22Rv1 (cell line): ENCODE results near the gene EFCAB12.

Experiments
- H3K27ac ChIP-seq: fragments of 450-650 bp; 2 replicates; pipeline ENCODE4 v1.5.1; 2017
- CTCF ChIP-seq: fragments of 450-650 bp; IDR thresholded peaks from 2 replicates; pipeline ENCODE4 v1.5.1; 2017; ENCODE audit warnings: mild to moderate bottlenecking
- ZFX ChIP-seq: fragments of 450-650 bp; IDR thresholded peaks from 2 replicates; pipeline ENCODE4 v1.6.1; 2017; ENCODE audit warnings: antibody characterized with exemption, borderline replicate concordance

The EFCAB12 gene

DNA sequence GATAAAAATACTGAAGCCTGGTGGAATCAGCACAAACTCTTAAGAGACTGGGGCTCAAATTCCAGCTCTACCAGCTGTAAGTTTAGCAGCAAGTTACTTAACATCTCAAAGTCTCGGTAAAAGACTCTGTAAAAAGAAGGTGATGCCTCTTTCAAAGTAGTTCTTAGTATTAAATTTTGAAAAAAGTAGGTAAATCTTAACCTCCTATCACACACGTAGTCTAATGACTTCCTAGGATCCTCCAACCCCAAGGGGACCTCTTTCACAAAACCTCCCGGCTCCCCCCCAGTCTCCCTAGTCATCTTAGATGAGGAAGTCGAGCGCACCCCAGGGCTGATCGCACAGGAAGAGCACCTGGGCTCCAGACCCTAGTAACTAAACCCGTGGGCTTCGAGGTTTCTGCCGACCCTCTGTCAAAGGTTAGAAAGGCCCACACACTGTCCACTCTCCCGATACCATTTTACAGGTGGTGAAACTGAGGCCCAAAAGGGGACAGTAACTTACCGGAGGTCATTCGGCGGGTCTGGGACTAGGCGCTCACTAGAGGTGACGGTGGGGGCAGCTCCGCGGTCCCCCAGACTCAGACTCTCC is 10.9 kb upstream of the EFCAB12 start:
- no peak for TF ChIP-seq CTCF
- TF ChIP-seq ZFX = no peak
- H3K27ac ChIP-seq = peak overlapping the region; percentile 94

- no peak for TF ChIP-seq CTCF
- TF ChIP-seq ZFX = no peak
- no peak overlapping the region for H3K27ac ChIP-seq
Observed at GRCh38 chr3:129435367-129435766, 6.9 kb upstream of the EFCAB12 start.

GRCh38 chr3:129434140-129434539 is 5.7 kb upstream of the EFCAB12 start:
- H3K27ac ChIP-seq = no peak overlapping the region
- no peak for TF ChIP-seq ZFX
- TF ChIP-seq CTCF = no peak

DNA sequence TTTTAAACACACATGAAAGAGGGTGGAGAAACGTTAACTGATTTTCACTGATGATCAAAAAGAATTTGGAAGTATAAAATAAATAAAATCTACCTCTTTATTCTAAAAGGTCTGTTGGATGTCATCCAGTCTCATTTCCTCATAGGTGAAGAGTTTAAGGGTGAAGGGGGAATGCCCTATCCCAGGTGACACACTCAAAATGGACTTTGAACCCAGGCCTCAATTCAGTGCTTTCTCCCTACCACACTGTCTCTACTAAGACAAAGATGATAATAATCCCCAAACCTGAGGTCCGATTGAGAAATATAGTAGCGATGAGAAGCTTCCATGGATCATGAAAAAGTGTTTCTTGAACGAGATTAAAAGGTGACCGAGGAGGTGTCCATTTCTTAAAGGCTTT is 5.1 kb upstream of the EFCAB12 start:
- TF ChIP-seq ZFX (no peak), CTCF (no peak)
- no peak overlapping the region for H3K27ac ChIP-seq

DNA sequence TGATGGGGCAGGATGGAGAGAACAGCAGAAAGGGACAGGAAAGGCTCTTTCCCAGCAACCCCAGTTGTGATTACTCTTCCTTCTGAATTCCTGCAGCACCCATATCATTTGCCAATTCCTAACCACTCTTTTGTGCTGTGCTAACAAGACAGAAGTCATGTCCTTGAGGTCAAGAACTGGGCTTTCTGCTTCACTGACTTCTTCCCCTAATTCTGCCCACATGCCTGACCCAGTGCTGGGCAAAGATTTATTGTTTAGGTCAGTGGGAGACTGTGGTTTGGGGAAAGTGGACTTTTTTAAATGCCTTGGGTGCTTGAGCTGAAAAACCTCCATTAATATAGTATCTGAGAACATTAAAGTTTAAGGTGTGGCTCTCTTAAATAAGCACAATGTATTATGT is 4.2 kb upstream of the EFCAB12 start:
- TF ChIP-seq CTCF (no peak), ZFX (no peak)
- H3K27ac ChIP-seq = no peak overlapping the region

DNA sequence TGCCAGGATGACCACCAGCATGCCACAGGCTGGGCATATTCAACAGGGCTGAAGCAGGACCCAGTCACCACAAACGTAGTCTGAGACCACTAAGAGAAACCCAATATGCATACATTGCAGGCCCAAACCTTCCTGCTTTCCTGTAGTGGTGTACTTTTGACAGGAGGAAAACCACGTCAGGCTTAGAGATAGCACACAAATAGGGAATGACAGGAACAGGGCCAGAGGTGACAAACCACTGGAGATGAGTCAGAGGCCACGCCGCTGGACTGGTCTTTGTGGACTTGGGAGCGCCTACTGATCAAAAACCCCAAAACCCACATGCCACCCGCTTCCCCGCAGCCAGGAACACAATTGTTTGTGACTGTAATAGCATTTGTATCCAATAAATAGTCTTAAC is 3.6 kb upstream of the EFCAB12 start:
- no peak overlapping the region for H3K27ac ChIP-seq
- TF ChIP-seq ZFX = no peak
- TF ChIP-seq CTCF = no peak

GRCh38 chr3:129429602-129430001 is 1.2 kb upstream of the EFCAB12 start:
- TF ChIP-seq ZFX (no peak), CTCF (no peak)
- peak overlapping the region; percentile 75 for H3K27ac ChIP-seq
